ENCODE data around the gene POP5.

GRCh38 chr12:120539303-120539702 lies 41.9 kb downstream of the POP5 start:
- no peak for TF ChIP-seq CTCF (IDR thresholded peaks at IDR 0.05; ENCODE audit: insufficient read depth, low read length)
- TF ChIP-seq POLR2AphosphoS5 (IDR thresholded peaks at IDR 0.05; ENCODE audit: low read depth), result no peak

Measured in HL-60 (cell line).